ENCODE data around the gene ARHGAP42. TPM values are rescaled to one million over a fixed set of nuclear protein-coding genes. Genes with fewer than 3 reads are reported as not detected.

Gene ARHGAP42
- total and polyA plus RNA-seq, 8 donors, result 17.1 to 45.2 (median 36.2) TPM

DNA sequence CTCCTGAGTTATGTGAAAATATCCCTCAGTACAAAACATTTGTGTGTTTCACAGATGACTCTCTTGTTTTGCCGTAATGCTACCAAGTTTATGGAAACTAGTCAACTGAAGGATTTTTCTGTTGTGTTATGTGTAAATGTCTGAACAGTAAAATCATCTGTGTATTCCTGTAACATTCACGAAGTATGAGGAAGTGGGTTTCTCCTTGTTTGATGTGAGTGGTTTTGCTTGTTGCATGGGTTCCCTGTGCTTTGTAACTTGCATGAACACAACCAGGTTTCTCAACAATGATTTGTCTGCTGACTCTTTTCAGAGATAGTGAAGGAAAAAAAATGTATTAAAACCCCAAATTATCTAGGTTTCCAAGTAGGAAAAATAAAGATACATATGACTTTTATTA lies 304.5 kb downstream of the ARHGAP42 start:
- Histone ChIP-seq H3K27me3 (no peaks in the 10 kb centered on the region), H3K27ac (no peak overlapping the region), H3K36me3 (no peaks in the 10 kb centered on the region), H3K4me3 (no peak overlapping the region), H3K9me3 (no peaks in the 10 kb centered on the region), H3K4me1 (no peaks in the 10 kb centered on the region)
- DNase-seq (no peak), ATAC-seq (no peak)
- intact Hi-C loops (cut with DNase I), result no loop called here
- TF ChIP-seq, protein P1, sequence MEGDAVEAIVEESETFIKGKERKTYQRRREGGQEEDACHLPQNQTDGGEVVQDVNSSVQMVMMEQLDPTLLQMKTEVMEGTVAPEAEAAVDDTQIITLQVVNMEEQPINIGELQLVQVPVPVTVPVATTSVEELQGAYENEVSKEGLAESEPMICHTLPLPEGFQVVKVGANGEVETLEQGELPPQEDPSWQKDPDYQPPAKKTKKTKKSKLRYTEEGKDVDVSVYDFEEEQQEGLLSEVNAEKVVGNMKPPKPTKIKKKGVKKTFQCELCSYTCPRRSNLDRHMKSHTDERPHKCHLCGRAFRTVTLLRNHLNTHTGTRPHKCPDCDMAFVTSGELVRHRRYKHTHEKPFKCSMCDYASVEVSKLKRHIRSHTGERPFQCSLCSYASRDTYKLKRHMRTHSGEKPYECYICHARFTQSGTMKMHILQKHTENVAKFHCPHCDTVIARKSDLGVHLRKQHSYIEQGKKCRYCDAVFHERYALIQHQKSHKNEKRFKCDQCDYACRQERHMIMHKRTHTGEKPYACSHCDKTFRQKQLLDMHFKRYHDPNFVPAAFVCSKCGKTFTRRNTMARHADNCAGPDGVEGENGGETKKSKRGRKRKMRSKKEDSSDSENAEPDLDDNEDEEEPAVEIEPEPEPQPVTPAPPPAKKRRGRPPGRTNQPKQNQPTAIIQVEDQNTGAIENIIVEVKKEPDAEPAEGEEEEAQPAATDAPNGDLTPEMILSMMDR (IDR thresholded peaks at IDR 0.05), result no peak

- H3K4me1 ChIP-seq, result no peaks in the 10 kb centered on the region
- no peaks in the 10 kb centered on the region for H3K9me3 ChIP-seq
- intact Hi-C loops (cut with DNase I), result no loop called here
These were observed 307.9 kb downstream of the ARHGAP42 start for GRCh38 chr11:100994966-100995365.

DNA sequence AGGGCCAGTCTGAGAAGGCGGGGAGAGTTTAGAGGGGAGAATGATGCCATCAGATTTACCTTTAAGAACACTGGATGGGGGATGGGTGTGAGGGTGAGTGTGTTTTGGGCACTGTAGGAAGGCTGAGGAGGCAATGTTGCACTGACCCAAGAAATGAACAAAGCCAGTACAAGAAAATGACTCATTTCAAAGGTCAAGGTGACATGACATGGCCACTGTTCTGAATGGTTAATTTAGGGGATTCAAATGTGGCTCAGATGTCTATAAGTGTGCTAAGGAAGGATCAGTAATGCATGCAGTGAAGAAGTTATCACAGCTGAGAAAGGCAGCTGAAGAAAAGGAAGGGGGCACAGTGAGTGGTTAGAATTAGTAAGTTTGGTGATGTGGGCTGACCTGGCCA lies 312.7 kb downstream of the ARHGAP42 start:
- no peaks in the 10 kb centered on the region for H3K27me3 ChIP-seq
- H3K4me1 ChIP-seq, result no peaks in the 10 kb centered on the region
- intact Hi-C loops (cut with DNase I), result no loop called here
- TF ChIP-seq, protein P1 (IDR thresholded peaks at IDR 0.05), result no peak
- no peaks in the 10 kb centered on the region for H3K36me3 ChIP-seq
- DNase-seq (no peak), ATAC-seq (no peak)
- H3K4me3 ChIP-seq, result no peak overlapping the region
- H3K27ac ChIP-seq, result no peak overlapping the region
- H3K9me3 ChIP-seq, result no peaks in the 10 kb centered on the region

More at GRCh38 chr11:100994966-100995365, 307.9 kb downstream of the ARHGAP42 start:
- Histone ChIP-seq H3K36me3 (no peaks in the 10 kb centered on the region), H3K27ac (no peak overlapping the region), H3K4me3 (no peak overlapping the region), H3K27me3 (no peaks in the 10 kb centered on the region)
- DNase-seq (no peak), ATAC-seq (no peak)
- TF ChIP-seq, protein P1 (IDR thresholded peaks at IDR 0.05), result no peak

- H3K36me3 ChIP-seq, result no peaks in the 10 kb centered on the region
- H3K27me3 ChIP-seq, result no peaks in the 10 kb centered on the region
- no peak overlapping the region for H3K27ac ChIP-seq
- H3K4me3 ChIP-seq, result no peak overlapping the region
- H3K9me3 ChIP-seq, result peaks cover 0 to 2% of the 10 kb centered on the region in 2 donors
- intact Hi-C loops (cut with DNase I), result no loop called here
- ATAC-seq (no peak), DNase-seq (no peak)
- H3K4me1 ChIP-seq, result no peaks in the 10 kb centered on the region
- TF ChIP-seq, protein P1 (IDR thresholded peaks at IDR 0.05), result no peak
These were observed 316.4 kb downstream of the ARHGAP42 start for GRCh38 chr11:101003468-101003867.

DNA sequence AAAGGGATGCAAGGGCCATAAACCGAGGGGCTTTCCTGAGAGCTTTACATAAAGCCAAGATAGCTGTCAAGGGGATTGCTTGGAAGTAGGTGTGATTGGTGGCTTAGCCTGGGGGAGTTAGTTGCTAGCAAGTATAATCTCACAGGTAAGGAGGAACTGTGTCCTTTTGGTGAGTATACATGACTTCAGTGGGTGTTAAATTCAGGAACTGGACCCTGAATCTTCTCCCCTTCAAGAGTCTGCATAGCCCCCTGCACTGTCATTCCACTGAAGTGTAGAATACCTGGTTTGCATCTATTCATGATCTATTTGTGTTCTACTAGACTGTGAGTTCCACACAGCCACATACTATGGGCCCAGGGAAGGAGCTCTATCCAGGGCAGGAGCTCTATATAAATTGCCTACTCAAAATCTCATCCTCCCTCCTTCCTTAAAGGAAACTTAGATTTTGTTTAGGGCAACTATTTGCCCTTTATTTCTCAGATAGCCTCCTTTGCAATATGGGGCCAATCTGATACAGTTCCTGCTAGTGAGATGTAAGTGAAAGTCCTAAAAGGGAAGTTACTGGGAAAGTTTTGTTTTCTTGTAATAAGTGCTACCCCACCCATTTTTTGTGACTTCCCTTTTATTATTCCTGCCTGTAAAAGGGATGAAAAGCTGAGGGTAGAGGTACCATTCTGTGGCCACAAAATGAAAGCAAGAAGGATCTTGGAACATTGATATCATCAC lies 322.0 kb downstream of the ARHGAP42 start:
- H3K9me3 ChIP-seq, result peaks cover 0 to 2% of the 10 kb centered on the region in 2 donors
- no peaks in the 10 kb centered on the region for H3K36me3 ChIP-seq
- no peaks in the 10 kb centered on the region for H3K4me1 ChIP-seq
- no peak overlapping the region for H3K4me3 ChIP-seq
- DNase-seq (no peak), ATAC-seq (no peak)
- no peaks in the 10 kb centered on the region for H3K27me3 ChIP-seq
- intact Hi-C loops (cut with DNase I), result no loop called here
- TF ChIP-seq, protein P1 (IDR thresholded peaks at IDR 0.05), result no peak
- no peak overlapping the region for H3K27ac ChIP-seq

All from left lung (tissue), 10 donors.